SK-N-SH treated with all-trans-retinoic acid at 6 μM for 48 hours (cell line): ENCODE results near the gene ARID3B.

Source experiments
- ATAC-seq: fragments of 200-7000 bp; cut with Tn5 transposase; 3 replicates; pipeline ENCODE4 v1.9.1; 2020; ENCODE audit warnings: mild to moderate bottlenecking, moderate library complexity
- ARNTL ChIP-seq: fragments of 450-650 bp; formaldehyde crosslinking; IDR thresholded peaks from 2 replicates; pipeline ENCODE4 v1.5.0; 2020; ENCODE audit warnings: low read depth, mild to moderate bottlenecking, moderate library complexity, borderline replicate concordance
- BACH2 ChIP-seq: fragments of 250-450 bp; sonication (Bioruptor Pico); IDR thresholded peaks from 2 replicates; pipeline ENCODE4 v1.9.0; 2021; ENCODE audit warnings: mild to moderate bottlenecking, borderline replicate concordance
- CREB5 ChIP-seq: fragments of 250-450 bp; sonication (Bioruptor Pico); IDR thresholded peaks from 2 replicates; pipeline ENCODE4 v1.5.1; 2020; ENCODE audit warnings: low read depth, mild to moderate bottlenecking, moderate library complexity
- CSRNP3 ChIP-seq: fragments of 250-450 bp; sonication (Bioruptor Pico); IDR thresholded peaks from 2 replicates; pipeline ENCODE4 v1.5.1; 2021; ENCODE audit warnings: mild to moderate bottlenecking, moderate library complexity
- ESRRG ChIP-seq: fragments of 250-450 bp; sonication (Bioruptor Pico); IDR thresholded peaks from 2 replicates; pipeline ENCODE4 v1.6.1; 2021; ENCODE audit warnings: mild to moderate bottlenecking
- GLIS3 ChIP-seq: fragments of 250-450 bp; sonication (Bioruptor Pico); IDR thresholded peaks from 2 replicates; pipeline ENCODE4 v1.5.0; 2020; ENCODE audit warnings: mild to moderate bottlenecking, moderate library complexity
- ISL1 ChIP-seq: fragments of 250-450 bp; sonication (Bioruptor Pico); IDR thresholded peaks from 2 replicates; pipeline ENCODE4 v2.1.2; 2022; ENCODE audit warnings: mild to moderate bottlenecking, moderate library complexity
- PATZ1 ChIP-seq: fragments of 250-450 bp; sonication (Bioruptor Pico); IDR thresholded peaks from 2 replicates; pipeline ENCODE4 v1.8.0; 2020; ENCODE audit warnings: mild to moderate bottlenecking, moderate library complexity, borderline replicate concordance
- POU6F1 ChIP-seq: fragments of 250-450 bp; sonication (Bioruptor Pico); IDR thresholded peaks from 2 replicates; pipeline ENCODE4 v1.8.0; 2021; ENCODE audit warnings: low read depth, mild to moderate bottlenecking, moderate library complexity, borderline replicate concordance
- PPARA ChIP-seq: fragments of 250-450 bp; sonication (Bioruptor Pico); IDR thresholded peaks from 2 replicates; pipeline ENCODE4 v1.5.0; 2020; ENCODE audit warnings: mild to moderate bottlenecking, borderline replicate concordance
- RARB ChIP-seq: fragments of 250-450 bp; sonication (Bioruptor Pico); IDR thresholded peaks from 2 replicates; pipeline ENCODE4 v1.8.0; 2021; ENCODE audit warnings: mild to moderate bottlenecking, moderate library complexity
- SNAI2 ChIP-seq: fragments of 250-450 bp; sonication (Bioruptor Pico); IDR thresholded peaks from 2 replicates; pipeline ENCODE4 v1.5.0; 2020; ENCODE audit warnings: mild to moderate bottlenecking, moderate library complexity
- TCF4 ChIP-seq: fragments of 250-450 bp; sonication (Bioruptor Pico); IDR thresholded peaks from 2 replicates; pipeline ENCODE4 v1.8.0; 2021; ENCODE audit warnings: mild to moderate bottlenecking, moderate library complexity, borderline replicate concordance
- TOX ChIP-seq: fragments of 250-450 bp; sonication (Bioruptor Pico); IDR thresholded peaks from 2 replicates; pipeline ENCODE4 v1.8.0; 2021; ENCODE audit warnings: mild to moderate bottlenecking, moderate library complexity, borderline replicate concordance
- TSHZ2 ChIP-seq: fragments of 250-450 bp; sonication (Bioruptor Pico); IDR thresholded peaks from 2 replicates; pipeline ENCODE4 v1.5.0; 2020; ENCODE audit warnings: mild to moderate bottlenecking, moderate library complexity
- ZC3H10 ChIP-seq: fragments of 250-450 bp; sonication (Bioruptor Pico); IDR thresholded peaks from 2 replicates; pipeline ENCODE4 v1.5.1; 2021; ENCODE audit warnings: mild to moderate bottlenecking, moderate library complexity
- ZNF565 ChIP-seq: fragments of 450-650 bp; formaldehyde crosslinking; conservative IDR thresholded peaks from 2 replicates; pipeline ENCODE4 v1.5.0; 2020; ENCODE audit warnings: low read depth, mild to moderate bottlenecking, moderate library complexity
- ZNF70 ChIP-seq: fragments of 450-650 bp; formaldehyde crosslinking; IDR thresholded peaks from 2 replicates; pipeline ENCODE4 v1.5.0; 2020; ENCODE audit warnings: mild to moderate bottlenecking, moderate library complexity

The ARID3B gene

GRCh38 chr15:74540761-74541493 is at the start of gene ARID3B:
Gene ARID3B (plus strand): TSS chr15:74541220. CDS start chr15:74543937, 2,717 bp downstream.
- ATAC-seq, result peak; percentile 99
- no peak for TF ChIP-seq ZNF70 (CRISPR knock-in tag)
- 0 out of 2 replicates have a peak, but pooled peaks have one; percentile 47 for TF ChIP-seq SNAI2 (CRISPR knock-in tag)

- ATAC-seq, result no peak
- TF ChIP-seq ZC3H10 (CRISPR knock-in tag), result no peak
- TF ChIP-seq TOX (CRISPR knock-in tag), result no peak
- no peak for TF ChIP-seq PPARA (CRISPR knock-in tag)
- no peak for TF ChIP-seq ZNF70 (CRISPR knock-in tag)
- no peak for TF ChIP-seq CREB5
- TF ChIP-seq PATZ1 (CRISPR knock-in tag), result no peak
- no peak for TF ChIP-seq ZNF565
- TF ChIP-seq ESRRG, result no peak
- TF ChIP-seq TSHZ2 (CRISPR knock-in tag), result no peak
- TF ChIP-seq GLIS3 (CRISPR knock-in tag), result no peak
Measured at GRCh38 chr15:74496648-74497047, 44.4 kb upstream of the ARID3B start.

- TF ChIP-seq ZC3H10 (CRISPR knock-in tag) (no peak), CREB5 (no peak), POU6F1 (CRISPR knock-in tag) (no peak), PPARA (CRISPR knock-in tag) (no peak), ZNF565 (no peak), PATZ1 (CRISPR knock-in tag) (no peak), ESRRG (no peak), CSRNP3 (no peak), RARB (no peak), BACH2 (CRISPR knock-in tag) (no peak), ISL1 (CRISPR knock-in tag) (no peak), ARNTL (CRISPR knock-in tag) (no peak), TCF4 (CRISPR knock-in tag) (no peak), ZNF70 (CRISPR knock-in tag) (no peak)
- ATAC-seq, result no peak
Measured at GRCh38 chr15:74497584-74497983, 43.4 kb upstream of the ARID3B start.
